Neuronal stem cell (in vitro differentiated cells): Measurements from ENCODE around the gene KLF3.

ENCODE experiments used
- DNase-seq: peaks from one replicate; pipeline ENCODE4 v3.0.0-alpha.2; 2013; ENCODE audit warnings: low spot score
- H2AFZ ChIP-seq: one replicate; pipeline ENCODE4 v1.6.1; 2013; ENCODE audit warnings: mild to moderate bottlenecking, low read length, inconsistent platforms
- H2AK5ac ChIP-seq: 2 replicates; pipeline ENCODE4 v1.6.1; 2013; ENCODE audit warnings: low read depth, mild to moderate bottlenecking, inconsistent platforms, low read length, moderate library complexity, mixed read lengths
- H2BK120ac ChIP-seq: 2 replicates; pipeline ENCODE4 v1.6.1; 2013; ENCODE audit warnings: low read depth, mild to moderate bottlenecking, inconsistent platforms, low read length, moderate library complexity, mixed read lengths
- H2BK12ac ChIP-seq: one replicate; pipeline ENCODE4 v1.6.1; 2013; ENCODE audit warnings: low read length, inconsistent platforms
- H2BK15ac ChIP-seq: 2 replicates; pipeline ENCODE4 v1.6.1; 2013; ENCODE audit warnings: mild to moderate bottlenecking, low read length, inconsistent platforms, mixed read lengths
- H2BK5ac ChIP-seq: one replicate; pipeline ENCODE4 v1.6.1; 2013; ENCODE audit warnings: inconsistent platforms, mild to moderate bottlenecking, low read length, moderate library complexity
- H3K14ac ChIP-seq: one replicate; pipeline ENCODE4 v1.6.1; 2013; ENCODE audit warnings: low read length, inconsistent platforms
- H3K18ac ChIP-seq: 2 replicates; pipeline ENCODE4 v1.6.1; 2013; ENCODE audit warnings: low read length, inconsistent platforms
- H3K23ac ChIP-seq: 2 replicates; pipeline ENCODE4 v1.6.1; 2013; ENCODE audit warnings: low read depth, mild to moderate bottlenecking, mixed read lengths, low read length, inconsistent platforms; ENCODE audit not compliant: poor library complexity
- H3K27ac ChIP-seq: replicated peaks from 3 replicates; pipeline ENCODE4 v1.5.1; 2013; ENCODE audit warnings: low read length, inconsistent platforms
- H3K27me3 ChIP-seq, 3 experiments: 2 replicates each; pipeline ENCODE4 v1.6.1; 2013; ENCODE audit warnings: low read length in 3 of 3, mild to moderate bottlenecking in 2 of 3, inconsistent platforms in 1 of 3, low read depth in 1 of 3, mixed read lengths in 1 of 3, moderate library complexity in 1 of 3; ENCODE audit not compliant: control insufficient read depth in 3 of 3, insufficient read depth in 3 of 3
- H3K36me3 ChIP-seq, 2 donors: replicated peaks in 1 of 2; 2 replicates each; pipeline ENCODE4 v1.6.1; 2013; ENCODE audit warnings: low read length in 2 of 2; ENCODE audit not compliant: control insufficient read depth in 2 of 2, insufficient read depth in 2 of 2
- H3K4ac ChIP-seq: 2 replicates; pipeline ENCODE4 v1.6.1; 2013; ENCODE audit warnings: inconsistent platforms, mild to moderate bottlenecking, low read length, moderate library complexity
- H3K4me1 ChIP-seq, 2 donors: 1 replicate in 1 of 2; 2 replicates in 1 of 2; pipeline ENCODE4 v1.6.1; 2013; ENCODE audit warnings: low read length in 2 of 2, low read depth in 1 of 2; ENCODE audit not compliant: control insufficient read depth in 2 of 2, insufficient read depth in 1 of 2
- H3K4me2 ChIP-seq: one replicate; pipeline ENCODE4 v1.6.1; 2013; ENCODE audit warnings: mild to moderate bottlenecking, low read length, inconsistent platforms; ENCODE audit not compliant: insufficient read depth, poor library complexity, severe bottlenecking
- H3K4me3 ChIP-seq, 2 donors: 2 replicates each; pipeline ENCODE4 v1.5.1; 2013; ENCODE audit warnings: low read length in 2 of 2, mild to moderate bottlenecking in 2 of 2, inconsistent platforms in 1 of 2, moderate library complexity in 1 of 2
- H3K79me1 ChIP-seq: one replicate; pipeline ENCODE4 v1.6.1; 2013; ENCODE audit warnings: low read depth, mild to moderate bottlenecking, inconsistent platforms, low read length, moderate library complexity
- H3K9ac ChIP-seq: one replicate; pipeline ENCODE4 v1.6.1; 2013; ENCODE audit warnings: mild to moderate bottlenecking, low read depth, low read length, inconsistent platforms; ENCODE audit not compliant: poor library complexity
- H3K9me3 ChIP-seq, 2 donors: replicated peaks in 1 of 2; 2 replicates each; pipeline versions ENCODE3 to v1.6.1; 2013; ENCODE audit warnings: low read length in 2 of 2, mild to moderate bottlenecking in 2 of 2, inconsistent platforms in 1 of 2, low read depth in 1 of 2, mixed read lengths in 1 of 2, moderate library complexity in 1 of 2; ENCODE audit not compliant: control insufficient read depth in 2 of 2, insufficient read depth in 1 of 2
- H4K8ac ChIP-seq: one replicate; pipeline ENCODE4 v1.6.1; 2013; ENCODE audit warnings: low read depth, mild to moderate bottlenecking, inconsistent platforms, low read length, moderate library complexity
- H4K91ac ChIP-seq: one replicate; pipeline ENCODE4 v1.6.1; 2013; ENCODE audit warnings: low read length, low read depth, mild to moderate bottlenecking, inconsistent platforms; ENCODE audit not compliant: poor library complexity
- WGBS, 2 donors: extraction: QIAGEN DNeasy Blood & Tissue Kit; methylation state at CpG; one replicate each; pipeline ENCODE4 v1.1.7; 2013; ENCODE audit warnings: missing lambda C conversion rate in 2 of 2, mixed read lengths in 1 of 2; ENCODE audit not compliant: insufficient read length in 2 of 2, insufficient replicate concordance in 1 of 2; ENCODE audit errors: extremely low coverage in 2 of 2; 5-methylcytosine and 5-hydroxymethylcytosine counted together

The KLF3 gene

DNA sequence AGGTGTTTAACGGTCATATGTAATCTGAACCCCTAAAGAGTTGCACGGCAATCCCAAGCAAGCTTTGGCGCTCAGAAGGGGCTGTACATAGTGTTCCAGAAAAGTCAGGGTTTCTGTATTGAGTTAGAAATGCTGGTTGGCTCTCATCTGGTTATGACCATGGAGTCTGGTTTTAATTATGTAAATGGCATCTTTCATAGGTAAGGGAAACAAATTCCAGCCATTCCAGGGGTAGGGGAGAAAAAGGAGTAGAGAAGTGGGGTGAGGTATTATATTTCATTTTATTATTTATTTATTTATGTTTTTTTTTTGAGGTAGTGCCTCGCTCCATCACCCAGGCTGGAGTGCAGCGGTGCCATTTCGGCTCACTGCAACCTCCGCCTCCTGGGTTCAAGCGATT, 15.9 kb downstream of the KLF3 start:
- H4K8ac ChIP-seq, result no peak overlapping the region
- H2AK5ac ChIP-seq, result no peak overlapping the region
- H4K91ac ChIP-seq, result no peak overlapping the region
- no peak overlapping the region for H3K4me2 ChIP-seq
- no peak overlapping the region for H3K23ac ChIP-seq
- no peak overlapping the region for H2BK120ac ChIP-seq
- H2BK15ac ChIP-seq, result no peak overlapping the region
- no peak overlapping the region for H3K18ac ChIP-seq
- no peak overlapping the region for H2BK12ac ChIP-seq
- H3K79me1 ChIP-seq, result peaks cover 7% of the 10 kb centered on the region
- peaks cover 7 to 80% of the 10 kb centered on the region in 2 donors for H3K36me3 ChIP-seq
- peaks cover 1 to 16% of the 10 kb centered on the region in 2 donors for H3K4me1 ChIP-seq
- no peaks in the 10 kb centered on the region for H3K27me3 ChIP-seq
- no peak overlapping the region for H3K14ac ChIP-seq
- H3K4me3 ChIP-seq, result no peak overlapping the region
- no peak overlapping the region for H2BK5ac ChIP-seq
- DNase-seq, result no peak
- H3K27ac ChIP-seq, result no peak overlapping the region
- no peak overlapping the region for H2AFZ ChIP-seq
- peaks cover 0 to 4% of the 10 kb centered on the region in 2 donors for H3K9me3 ChIP-seq
- no peak overlapping the region for H3K4ac ChIP-seq
- no peak overlapping the region for H3K9ac ChIP-seq
- WGBS, 2 donors, result no CpG with 5 or more reads among the region's 8 CpGs

DNA sequence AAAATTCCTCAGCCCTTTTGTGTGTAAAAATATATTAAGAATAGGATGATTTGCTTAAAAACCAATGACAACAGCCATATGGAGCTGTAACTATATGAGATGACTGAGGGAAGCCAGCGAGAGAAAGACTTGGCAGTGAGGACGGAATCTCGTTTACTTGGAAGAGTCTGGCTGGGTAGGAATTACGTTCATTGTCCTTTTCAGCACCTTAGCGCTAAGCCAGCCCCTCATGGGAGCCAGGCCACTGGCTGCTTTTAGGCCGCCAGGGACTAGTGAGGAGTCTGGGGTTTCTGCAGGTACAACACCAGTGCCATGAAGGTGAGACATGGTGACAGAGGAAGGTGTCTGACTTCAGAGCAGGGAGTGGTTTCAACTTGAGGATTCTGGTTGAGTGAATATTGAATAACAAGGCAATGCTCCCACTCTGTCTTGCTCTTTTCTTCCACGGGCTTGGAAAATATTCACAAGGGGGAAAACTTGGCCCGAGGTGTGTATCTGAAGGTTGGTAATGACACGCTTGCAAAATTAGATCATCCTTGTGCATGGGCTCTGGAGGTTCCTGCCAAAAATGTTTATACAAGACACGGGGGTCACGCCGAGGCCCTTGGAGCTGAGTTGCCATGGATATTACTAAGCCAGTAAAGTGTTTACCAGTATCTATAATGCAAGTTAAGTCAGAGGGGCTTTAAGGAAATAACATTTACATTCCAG, 17.4 kb downstream of the KLF3 start:
- Histone ChIP-seq H2AFZ (no peak overlapping the region), H3K18ac (no peak overlapping the region), H3K14ac (no peak overlapping the region), H3K9ac (no peak overlapping the region), H3K23ac (no peak overlapping the region), H2AK5ac (no peak overlapping the region), H3K4me2 (no peak overlapping the region), H3K27me3 (no peaks in the 10 kb centered on the region), H2BK5ac (no peak overlapping the region), H3K4me3 (no peak overlapping the region), H3K9me3 (peaks cover 0 to 4% of the 10 kb centered on the region in 2 donors), H3K79me1 (peaks cover 11% of the 10 kb centered on the region), H4K8ac (no peak overlapping the region), H2BK15ac (no peak overlapping the region), H3K4ac (no peak overlapping the region), H3K27ac (no peak overlapping the region), H3K4me1 (peaks cover 1 to 11% of the 10 kb centered on the region in 2 donors), H2BK120ac (no peak overlapping the region), H3K36me3 (peaks cover 7 to 95% of the 10 kb centered on the region in 2 donors), H2BK12ac (no peak overlapping the region), H4K91ac (no peak overlapping the region)
- no peak for DNase-seq
- WGBS, 2 donors, result no CpG with 5 or more reads among the region's 12 CpGs

DNA sequence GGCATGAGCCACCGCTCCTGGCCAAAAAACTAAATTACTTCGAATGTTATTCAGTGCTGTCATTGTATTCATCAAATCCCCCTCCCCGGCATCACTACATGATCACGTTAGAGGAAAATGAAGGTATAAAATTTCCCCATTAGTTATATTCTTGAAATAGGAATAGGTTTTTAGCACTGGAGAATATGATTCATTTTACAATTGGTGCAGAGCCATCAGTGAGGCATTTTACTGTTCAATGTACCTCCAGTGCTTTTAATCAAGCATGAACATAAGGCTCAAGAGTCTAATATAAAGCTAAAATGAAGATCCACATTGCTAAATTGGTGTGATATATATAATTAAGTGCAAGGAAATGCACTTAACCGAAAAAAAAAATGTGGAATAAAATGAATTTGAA, 18.3 kb downstream of the KLF3 start:
- no peaks in the 10 kb centered on the region for H3K27me3 ChIP-seq
- no peak overlapping the region for H3K27ac ChIP-seq
- no peak for DNase-seq
- H4K8ac ChIP-seq, result no peak overlapping the region
- peaks cover 0 to 6% of the 10 kb centered on the region in 2 donors for H3K9me3 ChIP-seq
- H3K14ac ChIP-seq, result no peak overlapping the region
- H3K23ac ChIP-seq, result no peak overlapping the region
- H2AK5ac ChIP-seq, result no peak overlapping the region
- peaks cover 7 to 99% of the 10 kb centered on the region in 2 donors for H3K36me3 ChIP-seq
- H2BK15ac ChIP-seq, result no peak overlapping the region
- no peak overlapping the region for H3K4me2 ChIP-seq
- no CpG with 5 or more reads among the region's 5 CpGs for WGBS, 2 donors
- H3K4me3 ChIP-seq, result no peak overlapping the region
- H3K18ac ChIP-seq, result no peak overlapping the region
- H2AFZ ChIP-seq, result no peak overlapping the region
- H3K4me1 ChIP-seq, result peaks cover 1 to 9% of the 10 kb centered on the region in 2 donors
- H3K79me1 ChIP-seq, result peaks cover 8% of the 10 kb centered on the region
- no peak overlapping the region for H2BK12ac ChIP-seq
- H3K4ac ChIP-seq, result no peak overlapping the region
- no peak overlapping the region for H3K9ac ChIP-seq
- no peak overlapping the region for H2BK120ac ChIP-seq
- H2BK5ac ChIP-seq, result no peak overlapping the region
- no peak overlapping the region for H4K91ac ChIP-seq

DNA sequence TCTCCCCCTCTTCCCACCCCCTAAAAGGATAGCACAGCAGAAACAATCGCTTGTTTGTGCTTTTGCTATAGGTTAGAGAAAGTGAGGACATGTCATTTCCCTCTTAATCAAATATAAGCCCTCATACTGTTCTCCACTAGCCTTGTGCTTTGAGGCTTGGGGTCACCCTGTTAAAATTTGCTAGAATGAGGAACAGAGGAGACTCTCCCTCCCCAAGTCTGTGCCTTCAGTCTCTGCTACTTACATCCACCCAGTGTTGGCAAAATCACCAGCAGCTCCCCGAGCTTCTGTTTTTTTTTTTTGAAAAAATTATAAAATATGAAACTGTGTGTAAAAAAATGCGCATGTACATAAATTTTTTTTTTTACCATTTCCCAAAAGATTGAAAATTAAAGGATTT, 19.3 kb downstream of the KLF3 start:
- H3K4me1 ChIP-seq, result no peaks in the 10 kb centered on the region

More for the DNA sequence above, 19.3 kb downstream of the KLF3 start:
- H3K4me3 ChIP-seq, result no peak overlapping the region
- H3K4me2 ChIP-seq, result no peak overlapping the region
- no CpG with 5 or more reads among the region's 3 CpGs for WGBS, 2 donors
- H3K27ac ChIP-seq, result no peak overlapping the region
- H2AK5ac ChIP-seq, result no peak overlapping the region
- no peak overlapping the region for H3K14ac ChIP-seq
- H2BK5ac ChIP-seq, result no peak overlapping the region
- no peaks in the 10 kb centered on the region for H3K27me3 ChIP-seq
- no peak overlapping the region for H3K18ac ChIP-seq
- H2AFZ ChIP-seq, result no peak overlapping the region
- no peak overlapping the region for H4K8ac ChIP-seq
- H2BK15ac ChIP-seq, result no peak overlapping the region
- peaks cover 8% of the 10 kb centered on the region for H3K79me1 ChIP-seq
- peaks cover 14 to 99% of the 10 kb centered on the region in 2 donors for H3K36me3 ChIP-seq
- no peak overlapping the region for H2BK120ac ChIP-seq
- H4K91ac ChIP-seq, result no peak overlapping the region
- no peak overlapping the region for H3K23ac ChIP-seq
- no peak overlapping the region for H2BK12ac ChIP-seq
- no peak overlapping the region for H3K9ac ChIP-seq
- H3K4ac ChIP-seq, result no peak overlapping the region
- DNase-seq, result no peak
- H3K9me3 ChIP-seq, result peaks cover 0 to 5% of the 10 kb centered on the region in 2 donors
